Renal cortex interstitium (tissue), 11 donors: ENCODE results near the gene NEDD8. TPM values are rescaled to one million over a fixed set of nuclear protein-coding genes. Genes with fewer than 3 reads are reported as not detected.
"Not testable (repeated sequence)": the region's sequence is repeated elsewhere in the genome, so short reads cannot be mapped to it uniquely, and the experiment has no call there.

ENCODE experiments used
- DNase-seq, 11 donors: peaks; one replicate each; pipeline ENCODE4 v3.0.0-alpha.2; 2013; ENCODE audit warnings: low read depth in 9 of 11, low spot score in 4 of 11; ENCODE audit errors: extremely low read depth in 1 of 11
- polyA plus RNA-seq, 3 donors: library from polyadenylated mRNA; unstranded; fragments of 120-200 nt; gene quantifications; one replicate each; pipeline ENCODE4 v1.2.1, GENCODE V29; 2013; ENCODE audit not compliant: insufficient read length in 3 of 3

The NEDD8 gene
- polyA plus RNA-seq, 3 donors: 198 to 251 (median 250) TPM

DNA sequence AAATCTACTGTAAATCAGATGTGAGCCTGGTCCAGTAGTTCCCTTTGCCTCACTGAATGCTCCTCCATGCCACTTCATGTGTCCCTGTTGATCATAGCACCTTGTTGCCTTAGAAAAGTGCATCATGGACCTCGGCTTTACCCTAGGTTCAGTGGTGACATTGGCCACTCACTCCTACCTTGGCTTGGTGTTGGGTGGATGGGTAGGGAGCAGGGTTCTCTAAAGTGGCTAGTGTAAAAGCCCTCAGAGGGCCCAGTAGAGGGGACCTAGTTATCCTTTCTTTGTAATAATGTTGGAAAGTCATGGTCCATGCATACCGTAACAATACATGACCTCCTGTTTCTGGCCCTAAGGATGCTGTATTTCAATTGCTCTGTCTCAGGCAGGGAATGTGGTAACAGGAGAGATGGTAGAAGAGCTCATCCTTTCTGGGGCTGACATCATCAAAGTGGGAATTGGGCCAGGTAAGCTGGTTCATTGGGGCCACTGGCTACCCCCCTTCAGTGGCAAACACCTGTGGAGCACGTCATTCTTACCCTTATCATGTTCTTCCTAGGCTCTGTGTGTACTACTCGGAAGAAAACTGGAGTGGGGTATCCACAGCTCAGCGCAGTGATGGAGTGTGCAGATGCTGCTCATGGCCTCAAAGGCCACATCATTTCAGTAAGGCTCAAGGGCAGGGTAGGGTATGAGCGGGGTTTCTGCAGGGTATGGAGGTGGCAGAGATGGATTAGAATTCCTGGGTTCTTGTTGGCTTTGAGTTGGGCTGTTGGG is 4.7 kb upstream of the NEDD8 start:
- no peak for DNase-seq

DNA sequence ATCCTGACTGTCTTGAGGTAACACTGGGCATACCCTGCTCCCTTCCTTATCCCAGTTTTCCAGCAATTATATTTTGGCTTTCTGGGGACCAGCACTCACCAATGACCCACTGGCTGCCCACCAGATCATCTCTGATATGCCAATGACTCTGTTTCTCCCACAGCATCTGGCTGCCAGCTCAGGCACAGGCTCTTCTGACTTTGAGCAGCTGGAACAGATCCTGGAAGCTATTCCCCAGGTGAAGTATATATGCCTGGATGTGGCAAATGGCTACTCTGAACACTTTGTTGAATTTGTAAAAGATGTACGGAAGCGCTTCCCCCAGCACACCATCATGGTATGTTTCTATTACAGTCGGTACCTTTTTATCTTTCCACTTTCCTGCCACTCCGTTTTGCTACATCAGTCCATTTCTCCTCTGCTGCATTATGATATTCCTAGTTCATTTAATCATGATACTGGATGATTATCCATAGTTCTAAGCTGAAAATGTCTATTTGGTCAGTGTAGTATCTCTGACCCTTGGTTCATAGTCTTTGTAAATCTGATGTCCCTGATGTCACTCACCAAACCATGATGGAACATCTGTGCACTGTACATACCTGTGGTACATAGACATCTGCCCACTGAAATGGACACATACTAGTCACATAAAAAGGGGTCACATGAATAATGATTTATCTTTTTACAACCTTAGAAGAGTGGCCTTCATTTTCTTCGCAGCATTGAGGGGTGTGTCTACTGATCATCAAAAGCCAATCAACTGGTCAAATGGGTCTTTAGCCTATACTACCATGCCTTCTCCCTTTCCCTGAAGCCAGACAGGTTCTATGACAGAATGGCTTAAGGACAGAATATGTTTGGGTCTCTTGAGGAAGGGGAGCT is 3.9 kb upstream of the NEDD8 start:
- DNase-seq: no peak

DNA sequence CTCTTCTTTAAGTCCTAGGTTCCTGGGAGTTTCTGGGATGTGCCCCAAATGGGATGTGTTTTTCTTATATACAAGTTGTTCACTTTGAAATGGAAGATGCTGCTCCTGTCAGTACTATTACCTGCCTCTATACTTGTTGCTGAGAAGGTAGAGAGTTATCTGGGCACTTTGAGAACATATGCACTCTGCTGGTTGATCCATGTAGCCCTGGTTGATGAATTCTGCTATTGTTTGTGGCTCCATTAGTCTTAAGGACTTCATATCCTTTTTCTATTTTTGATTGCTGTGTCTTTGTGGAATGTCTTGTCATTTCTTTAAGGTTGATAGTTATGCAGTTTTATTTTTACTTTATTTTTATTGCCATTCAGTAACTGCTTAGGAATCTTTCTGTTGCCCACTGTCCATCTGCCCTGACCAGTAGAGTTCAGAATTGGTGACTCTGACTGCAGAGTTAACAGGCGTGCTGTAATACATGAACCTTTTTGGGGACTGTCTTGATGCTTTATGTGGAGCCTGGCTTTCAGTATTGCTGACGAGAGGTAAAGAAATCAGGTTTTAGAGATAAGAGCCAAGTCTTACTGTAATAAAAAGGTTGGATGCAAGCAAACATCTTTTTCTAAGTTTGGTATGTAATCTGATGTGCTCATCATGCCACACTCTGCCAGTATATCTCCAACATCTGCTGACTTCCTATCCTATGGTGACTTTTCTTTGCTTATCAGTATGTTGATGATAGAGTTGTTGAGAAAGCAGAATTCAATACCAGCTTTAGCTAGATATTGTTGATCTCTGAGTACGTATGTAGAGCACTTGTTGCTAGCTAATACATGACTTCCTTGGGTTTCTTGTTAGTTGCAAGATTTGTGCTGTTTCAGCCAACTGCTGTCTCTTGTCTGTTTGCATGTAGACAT is 2.2 kb upstream of the NEDD8 start:
- no peak for DNase-seq

DNA sequence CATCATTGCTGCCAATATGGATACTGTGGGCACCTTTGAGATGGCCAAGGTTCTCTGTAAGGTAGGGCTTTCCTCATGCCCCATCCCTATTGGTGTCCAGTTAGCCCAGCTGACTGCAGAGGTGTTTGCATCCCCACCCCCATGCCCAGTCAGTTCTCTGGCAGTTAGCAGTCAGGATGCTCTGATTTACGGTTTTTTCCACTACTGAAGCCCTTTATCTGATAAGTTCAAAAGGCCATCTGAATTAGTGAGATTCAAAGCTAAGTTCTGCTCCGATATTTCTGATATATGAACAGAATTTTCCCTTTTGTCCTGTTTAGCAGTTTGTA is 1.3 kb upstream of the NEDD8 start:
- DNase-seq: no peak

DNA sequence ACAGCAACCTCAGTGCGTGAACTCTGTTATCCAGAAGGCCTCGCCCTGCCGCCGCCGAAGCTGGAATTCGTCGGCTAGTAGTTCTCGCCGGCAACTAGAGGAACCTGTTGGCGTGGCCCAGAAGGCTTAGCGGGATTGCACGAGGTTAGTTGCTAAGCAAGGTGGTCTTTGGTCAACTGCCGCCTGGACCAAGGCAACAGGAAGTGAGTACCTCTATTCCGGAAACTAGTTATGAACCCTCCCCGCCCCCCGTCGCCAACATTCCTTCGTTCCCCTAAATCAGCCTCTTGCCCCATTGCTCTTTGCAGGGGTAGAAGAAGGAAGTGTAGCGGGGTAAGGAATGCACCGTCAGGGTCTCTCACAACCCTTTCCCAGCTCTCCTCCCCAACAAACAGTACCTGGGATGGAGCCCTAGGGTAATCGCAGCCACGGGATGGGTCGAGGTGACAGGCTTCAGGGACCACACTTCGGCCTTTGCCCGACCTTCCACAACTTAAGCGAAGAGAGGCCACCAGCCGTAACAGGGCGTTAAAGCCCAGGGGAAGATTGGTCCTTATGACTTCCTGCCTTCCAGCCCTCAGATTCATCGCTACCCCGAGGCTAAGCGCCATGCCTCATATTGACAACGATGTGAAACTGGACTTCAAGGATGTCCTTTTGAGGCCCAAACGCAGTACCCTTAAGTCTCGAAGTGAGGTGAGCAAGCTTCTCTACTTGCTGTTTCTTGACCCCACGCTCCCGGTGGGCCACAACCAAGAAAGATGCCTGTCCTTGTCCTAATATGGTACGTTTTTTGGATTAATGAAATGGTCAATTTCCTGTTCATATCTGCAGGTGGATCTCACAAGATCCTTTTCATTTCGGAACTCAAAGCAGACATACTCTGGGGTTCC is 724 bp upstream of the NEDD8 start, which contains the start of gene GMPR2:
GMPR2 (plus strand) TSS at position 285 of the 893 bp plus-strand sequence; CDS start at position 610, 325 bp downstream.
- DNase-seq: peak in 1 of 11 donors; percentile 59

DNA sequence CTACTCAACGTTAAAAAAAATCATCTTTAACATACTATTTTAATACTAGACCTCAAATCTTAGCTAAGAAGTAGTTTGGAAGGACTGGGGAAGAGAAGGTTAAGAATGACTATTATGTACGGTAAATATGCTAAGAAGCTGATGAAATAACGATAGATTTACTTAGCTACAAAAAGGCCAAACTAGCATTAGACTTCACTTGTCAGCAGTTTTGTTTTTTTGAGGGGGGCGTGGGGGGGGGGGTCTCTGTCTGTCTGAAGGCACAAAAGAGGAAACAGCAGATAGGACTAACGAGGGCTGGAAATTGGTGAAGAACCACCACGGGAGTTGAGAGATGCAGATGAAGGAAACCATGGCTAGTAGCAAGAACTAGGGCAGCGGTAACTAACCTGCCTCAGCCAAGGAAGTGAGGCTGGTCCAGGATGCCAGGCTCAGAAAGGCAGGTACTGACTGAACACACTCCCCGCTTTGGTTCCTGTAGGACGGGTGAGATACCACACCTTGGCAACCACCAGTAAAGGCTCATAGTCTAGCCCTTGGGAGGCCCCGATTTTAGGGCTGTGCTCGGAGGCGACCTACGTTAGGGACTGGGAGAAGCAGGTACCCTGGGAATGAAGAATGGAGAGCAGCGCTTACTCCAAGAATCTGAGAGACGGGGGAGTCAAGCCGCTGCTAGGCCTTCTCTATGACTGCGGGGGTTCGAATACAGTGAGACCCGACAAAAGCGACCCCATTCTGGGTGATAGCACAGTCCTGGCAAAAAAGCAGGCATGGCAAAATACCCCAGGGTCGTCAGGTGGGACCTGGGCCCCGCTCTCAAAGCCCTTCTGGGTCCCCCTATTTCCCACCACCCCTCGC is 675 bp downstream of the NEDD8 start:
- no peak for DNase-seq

DNA sequence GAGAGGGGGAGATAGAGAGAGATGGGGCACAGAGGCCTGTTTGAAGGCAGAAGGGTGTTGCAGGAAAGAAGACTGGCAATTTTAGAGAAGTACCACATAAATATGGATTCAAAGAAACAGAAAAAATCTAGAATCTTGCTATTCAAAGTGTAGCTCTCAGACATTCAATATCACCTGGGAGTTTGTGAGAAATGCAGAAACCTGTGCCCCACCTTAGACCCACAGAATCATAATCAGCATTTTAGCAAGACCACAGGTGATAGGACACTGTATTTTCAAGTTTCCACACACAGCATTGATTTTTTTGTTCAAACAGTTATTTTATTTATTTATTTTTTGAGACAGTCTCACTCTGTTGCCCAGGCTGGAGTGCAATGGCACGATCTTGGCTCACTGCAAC is 3.3 kb downstream of the NEDD8 start:
- DNase-seq: no peak

DNA sequence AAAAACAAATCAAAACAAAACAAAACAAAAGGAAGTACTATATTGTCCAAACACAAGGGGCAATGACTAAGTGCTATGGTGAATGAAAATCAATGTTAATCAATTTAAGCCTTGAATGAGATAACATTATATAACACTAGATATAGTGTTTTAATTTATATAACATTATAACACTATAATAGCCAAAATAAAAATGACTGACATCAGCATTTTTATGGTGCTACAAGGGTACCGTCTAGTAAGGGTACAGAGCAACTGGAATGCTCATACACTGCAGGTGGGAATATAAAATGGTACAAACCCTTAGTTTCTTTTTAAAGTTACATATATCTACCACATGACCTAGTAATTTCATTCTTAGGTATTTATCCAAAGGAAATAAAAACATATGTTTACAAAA is 5.7 kb downstream of the NEDD8 start:
- DNase-seq: no peak

DNA sequence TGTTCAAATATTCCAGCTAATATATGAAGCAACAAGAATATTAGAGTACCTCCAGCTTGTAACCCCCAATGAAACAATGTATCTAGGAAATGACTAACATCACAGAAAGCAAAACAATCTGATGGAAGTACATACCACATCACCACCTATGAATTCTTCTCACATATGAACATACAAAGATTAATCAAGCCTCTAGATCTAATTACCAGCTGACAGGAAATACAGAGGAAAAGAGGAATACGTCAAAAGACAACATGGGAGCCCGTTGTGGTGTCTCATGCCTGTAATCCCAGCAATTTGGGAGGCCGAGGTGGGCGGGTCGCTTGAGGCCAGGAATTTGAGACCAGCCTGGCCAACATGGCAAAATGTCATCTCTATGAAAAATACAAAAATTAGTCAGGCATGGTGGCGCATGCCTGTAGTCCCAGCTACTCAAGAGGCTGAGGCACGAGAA is 7.5 kb downstream of the NEDD8 start:
- DNase-seq: no peak

DNA sequence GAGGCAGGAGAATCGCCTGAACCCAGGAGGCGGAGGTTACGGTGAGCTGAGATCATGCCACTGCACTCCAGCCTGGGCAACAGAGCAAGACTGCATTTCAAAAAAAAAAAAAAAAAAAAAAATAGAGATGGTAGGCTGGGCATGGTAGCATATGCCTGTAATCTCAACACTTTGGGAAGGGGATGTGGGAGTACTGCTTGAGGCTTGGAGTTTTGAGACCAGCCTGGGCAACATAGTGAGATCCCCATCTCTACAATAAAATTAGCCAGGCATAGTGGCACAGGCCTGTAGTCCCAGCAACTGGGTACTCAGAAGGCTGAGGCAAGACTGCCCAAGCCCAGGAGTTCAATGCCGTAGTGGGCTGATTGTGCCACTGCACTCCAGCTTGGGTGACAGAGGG is 9.2 kb downstream of the NEDD8 start:
- not testable (repeated sequence) for DNase-seq

DNA sequence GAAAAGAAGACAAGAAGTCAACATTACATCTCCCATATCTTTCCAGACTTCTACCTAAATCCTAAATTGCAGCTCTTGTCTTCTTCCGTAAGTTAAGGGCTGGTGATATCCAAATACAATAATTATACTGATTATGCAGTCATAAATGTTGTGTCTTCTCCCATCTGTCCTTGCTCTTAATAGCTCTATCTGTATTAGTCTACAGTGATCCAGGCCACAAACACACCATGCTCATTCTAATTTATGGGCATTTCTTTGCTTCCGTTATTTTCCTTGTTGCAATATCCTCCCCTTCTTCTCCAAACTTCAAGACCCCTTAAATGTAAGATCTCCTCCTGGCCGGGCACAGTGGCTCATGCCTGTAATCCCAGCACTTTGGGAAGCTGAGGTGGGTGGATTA is 12.6 kb downstream of the NEDD8 start:
- DNase-seq: no peak

DNA sequence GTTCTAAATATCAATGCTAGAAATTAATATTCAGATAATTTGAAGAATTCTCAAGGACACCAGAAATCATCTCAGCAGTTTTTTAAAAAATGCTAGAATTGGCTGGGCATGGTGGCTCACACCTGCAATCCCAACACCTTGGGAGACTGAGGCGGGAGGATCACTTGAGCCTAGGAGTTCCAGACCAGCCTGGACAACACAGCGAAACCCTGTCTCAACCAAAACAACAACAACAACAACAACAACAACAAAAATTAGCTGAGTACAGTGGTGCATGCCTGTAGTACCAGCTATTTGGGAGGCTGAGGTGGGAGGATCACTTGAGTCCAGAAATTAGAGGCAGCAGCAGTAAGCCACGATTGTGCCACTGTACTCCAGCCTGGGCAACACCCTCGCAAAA is 13.1 kb downstream of the NEDD8 start:
- no peak for DNase-seq

DNA sequence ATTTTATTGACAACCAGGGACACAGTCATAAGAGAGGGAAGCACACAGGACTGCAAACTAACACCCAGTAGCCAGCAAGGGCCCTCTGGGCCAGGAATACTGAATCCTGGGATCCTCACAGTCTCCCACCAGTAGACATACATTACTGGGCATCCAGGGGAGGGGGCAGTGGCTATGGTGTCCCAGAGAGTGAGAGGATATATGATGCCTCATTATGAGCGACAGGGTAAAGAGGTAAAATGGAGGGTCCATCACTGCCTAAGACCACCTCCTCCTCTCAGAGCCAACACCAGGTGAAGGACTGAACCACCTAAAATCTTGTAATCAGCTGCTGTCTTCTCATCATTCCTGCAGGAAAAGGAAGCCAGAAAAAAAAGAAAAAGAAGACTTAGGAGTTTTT is 15.3 kb downstream of the NEDD8 start:
- not testable (repeated sequence) for DNase-seq

DNA sequence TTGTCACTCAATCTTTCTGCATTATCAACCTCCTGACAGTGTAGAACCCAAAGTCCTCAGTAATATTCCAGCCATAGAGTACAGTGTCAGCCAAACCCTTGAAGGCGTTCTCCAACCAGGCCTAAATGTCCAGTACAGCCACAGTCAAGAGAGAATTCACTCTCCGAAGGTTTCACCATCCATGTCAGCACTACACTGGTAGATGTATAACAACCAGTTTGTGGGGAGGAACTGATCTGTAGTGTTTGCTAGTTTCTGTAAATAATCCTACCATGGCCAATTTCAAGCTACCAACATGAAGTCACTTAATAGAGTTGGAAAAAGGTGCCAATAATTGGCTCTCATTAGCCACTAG is 15.8 kb downstream of the NEDD8 start:
- DNase-seq: no peak

DNA sequence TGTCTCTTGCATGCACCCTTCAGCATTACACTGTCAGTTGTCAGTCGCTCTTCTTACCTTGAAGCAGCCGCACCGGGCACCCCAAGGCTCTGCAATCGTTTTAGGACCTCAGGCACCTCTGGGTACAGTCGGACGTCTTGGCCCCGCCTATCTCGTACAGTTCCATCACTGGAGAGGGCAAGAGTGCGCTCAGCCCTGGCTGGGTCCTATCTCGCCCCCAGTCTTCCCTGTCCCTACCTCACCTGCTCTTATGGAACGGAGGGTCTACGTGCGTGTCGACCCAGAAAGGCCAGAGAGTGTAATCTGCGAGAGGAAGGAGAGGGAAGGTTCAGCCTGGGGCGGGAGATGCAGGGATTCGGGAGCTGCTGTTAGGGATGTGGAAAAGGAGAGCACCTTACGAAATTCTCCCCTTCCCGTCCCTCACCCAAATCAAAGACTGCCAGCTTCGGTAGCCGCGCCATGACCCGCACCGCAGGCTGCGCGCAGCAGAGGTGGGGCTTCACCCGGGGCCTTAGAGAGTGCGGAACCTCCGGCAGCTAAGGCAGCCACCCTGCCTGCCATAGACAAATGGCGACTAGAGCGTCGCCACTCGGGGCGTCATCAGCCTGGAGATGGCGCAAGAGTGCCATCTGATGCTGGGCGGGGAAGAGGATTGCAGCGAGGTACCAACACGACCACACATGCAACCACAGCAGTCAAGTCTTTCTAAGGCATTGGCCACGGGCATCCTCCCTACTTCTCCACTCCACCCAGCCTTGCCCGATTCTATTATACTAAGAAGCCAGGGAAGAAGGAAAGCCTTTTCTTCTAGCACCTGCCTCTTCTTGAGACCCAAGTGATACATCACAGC is 16.4 kb downstream of the NEDD8 start, which contains the start of gene MDP1:
MDP1 (minus strand) TSS at position 572 of the 850 bp plus-strand sequence; CDS start at position 461, 111 bp downstream.
- peak; percentile 67 to 88 (median 79) for DNase-seq

DNA sequence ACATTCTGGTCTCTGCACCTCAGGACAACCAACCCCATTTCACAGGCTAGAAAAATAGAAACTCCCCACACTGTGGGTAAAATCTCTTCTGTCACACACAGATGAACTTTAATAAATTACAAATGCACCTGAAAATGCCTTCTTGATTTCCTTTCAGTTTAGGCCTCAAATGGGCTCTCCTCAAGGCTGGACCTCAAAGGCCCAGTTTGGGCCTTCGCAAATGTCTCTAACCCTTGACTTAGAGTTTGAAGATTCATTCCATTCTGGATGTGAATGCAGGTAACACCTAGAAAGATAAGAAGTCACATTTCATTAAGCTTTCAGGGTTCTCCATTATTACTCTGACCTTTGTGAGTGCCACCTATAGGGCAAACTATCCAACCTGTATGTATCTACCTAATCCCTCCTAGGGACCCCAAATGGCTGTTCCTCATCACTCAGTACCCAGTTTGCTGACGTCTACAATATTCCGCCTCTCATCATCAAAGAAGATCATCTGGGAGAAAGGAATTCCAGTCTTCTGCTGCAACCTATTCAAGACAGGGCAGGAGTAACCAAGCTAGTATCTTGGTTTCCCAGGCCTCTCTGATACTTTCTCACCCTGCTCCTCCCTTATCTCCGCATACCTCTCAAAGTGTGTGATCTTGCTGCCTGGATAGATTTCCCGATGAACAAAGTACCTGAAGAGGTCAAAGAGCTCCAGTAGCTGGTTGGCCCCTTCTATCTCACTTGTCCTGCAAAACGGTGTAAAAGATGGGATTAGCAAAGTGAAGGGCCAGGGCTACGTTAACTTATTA is 18.1 kb downstream of the NEDD8 start:
- DNase-seq: no peak
